Right lobe of liver (tissue), 6 donors: ENCODE results near the gene EBP. TPM values are rescaled to one million over a fixed set of nuclear protein-coding genes. Genes with fewer than 3 reads are reported as not detected.
"Not testable (repeated sequence)": the region's sequence is repeated elsewhere in the genome, so short reads cannot be mapped to it uniquely, and the experiment has no call there.

ENCODE experiments used
- ATAC-seq, 4 donors: fragments of 200-7000 bp; cut with Tn5 transposase; one replicate each; pipeline ENCODE4 v1.9.1; 2020; ENCODE audit warnings: mild to moderate bottlenecking in 4 of 4, moderate library complexity in 4 of 4
- DNase-seq, 3 donors: peaks; one replicate each; pipeline ENCODE4 v3.0.0-alpha.2; 2020
- H3K27ac ChIP-seq, 3 donors: fragments of 200-600 bp; one replicate each; pipeline ENCODE4 v1.8.0; 2022
- H3K27me3 ChIP-seq, 2 donors: fragments of 200-600 bp; one replicate each; pipeline ENCODE4 v1.8.0; 2022
- H3K36me3 ChIP-seq, 4 donors: fragments of 200-600 bp; sonication (generic) in 1 of 4; one replicate each; pipeline versions ENCODE4 v1.5.1 to v1.8.0; 2017 to 2022; ENCODE audit warnings: control low read depth in 1 of 4
- H3K4me1 ChIP-seq, 4 donors: fragments of 200-600 bp; sonication (generic) in 1 of 4; one replicate each; pipeline versions ENCODE4 v1.5.1 to v1.8.0; 2017 to 2022; ENCODE audit warnings: control low read depth in 1 of 4
- H3K4me3 ChIP-seq, 3 donors: fragments of 200-600 bp; one replicate each; pipeline ENCODE4 v1.8.0; 2022
- H3K9me3 ChIP-seq, 4 donors: fragments of 200-600 bp; sonication (generic) in 1 of 4; one replicate each; pipeline versions ENCODE4 v1.5.1 to v1.8.0; 2017 to 2022; ENCODE audit warnings: control low read depth in 1 of 4
- CTCF ChIP-seq, 4 donors: fragments of 200-600 bp in 3 of 4; fragments of 450-650 bp in 1 of 4; IDR thresholded peaks; one replicate each; pipeline versions ENCODE4 v1.5.1 to v1.8.0; 2016 to 2022; ENCODE audit warnings: antibody characterized with exemption in 4 of 4, mild to moderate bottlenecking in 2 of 4
- POLR2A ChIP-seq: fragments of 450-650 bp; IDR thresholded peaks from one replicate; pipeline ENCODE4 v1.6.1; 2017; ENCODE audit warnings: antibody characterized with exemption, mild to moderate bottlenecking
- WGBS: methylation state at CpG from one replicate; pipeline ENCODE4 v1.1.6; 2018; ENCODE audit warnings: low coverage, low lambda C conversion rate; ENCODE audit not compliant: insufficient coverage; ENCODE audit errors: missing lambda C conversion rate; 5-methylcytosine and 5-hydroxymethylcytosine counted together
- intact Hi-C, 2 donors: fragments of 100-400 bp; cut with DNase I; formaldehyde crosslinking; loops; one replicate each; pipeline versions ENCODE4 v1.11.2 to v1.14.1; 2022
- total RNA-seq, 6 experiments: library from RNA; depleted of rRNA in 2 of 6; stranded (reverse); fragments of >200 nt in 2 of 6; fragmentation: NEBNext Ultra II Directional in 3 of 6; extraction: Animal tissue kit (Norgen Biotek cat#: 25700) in 3 of 6; gene quantifications; one replicate each; pipeline versions ENCODE4 v1.1.0 to v1.2.4, GENCODE V29; 2016 to 2023
- donor health status: DM: no; HTN: yes; CAD: no.
- donor health status: DM: no; HTN: no; CAD: no.
- donor health status: DM: no; HTN: no; CAD: no.
- donor health status: DM: no; HTN: yes; CAD: no.
- donor health status: DM: no; HTN: yes; CAD: no.

Gene EBP
- total RNA-seq, 6 experiments from 2014 or later: 150 to 276 (median 225) TPM

DNA sequence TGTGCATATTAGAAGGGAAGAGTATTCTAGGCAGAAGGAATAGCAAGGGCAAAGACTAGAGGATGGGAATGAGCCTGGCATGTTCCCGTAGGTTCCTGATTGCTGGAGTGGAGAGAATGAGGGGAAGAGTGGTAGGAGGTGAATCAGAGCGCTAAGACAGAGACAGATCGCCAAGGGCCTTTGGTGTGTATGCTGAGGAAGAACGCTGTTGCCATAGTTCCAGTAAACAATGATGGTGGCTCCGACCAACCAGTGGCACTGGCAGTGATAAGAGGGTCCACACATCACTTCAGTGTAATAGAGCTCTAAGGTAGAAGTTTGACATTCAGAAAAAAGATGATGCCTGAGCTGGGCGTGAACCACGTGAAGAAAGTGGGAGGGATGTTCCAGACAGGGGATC lies 18.9 kb downstream of the EBP start:
- no peak for DNase-seq
- H3K4me1 ChIP-seq: peaks cover 0 to 4% (median 0%) of the 10 kb centered on the region in 4 donors
- 84% methylated on average over 4 of the region's 7 CpGs for WGBS
- H3K4me3 ChIP-seq: peak overlapping the region in 1 of 3 donors; percentile 69
- H3K27me3 ChIP-seq: no peaks in the 10 kb centered on the region
- H3K9me3 ChIP-seq: no peaks in the 10 kb centered on the region
- peak overlapping the region in 1 of 3 donors; percentile 73 for H3K27ac ChIP-seq
- intact Hi-C loops: no loop called here
- ATAC-seq: no peak
- peaks cover 0 to 5% (median 0%) of the 10 kb centered on the region in 4 donors for H3K36me3 ChIP-seq
- TF ChIP-seq POLR2A (no peak), CTCF (IDR thresholded peaks at IDR 0.05) (no peak)

- Histone ChIP-seq H3K4me1 (peaks cover 0 to 4% (median 0%) of the 10 kb centered on the region in 4 donors), H3K27me3 (no peaks in the 10 kb centered on the region), H3K4me3 (no peak overlapping the region), H3K27ac (no peak overlapping the region), H3K9me3 (no peaks in the 10 kb centered on the region), H3K36me3 (peaks cover 0 to 5% (median 0%) of the 10 kb centered on the region in 4 donors)
- TF ChIP-seq POLR2A: no peak
- TF ChIP-seq CTCF (IDR thresholded peaks at IDR 0.05): no peak
- intact Hi-C loops: no loop called here
- WGBS: 46% methylated on average over 5 of the region's 10 CpGs
- ATAC-seq (no peak), DNase-seq (no peak)
These were observed 19.7 kb downstream of the EBP start for GRCh38 chrX:48541140-48541814.

DNA sequence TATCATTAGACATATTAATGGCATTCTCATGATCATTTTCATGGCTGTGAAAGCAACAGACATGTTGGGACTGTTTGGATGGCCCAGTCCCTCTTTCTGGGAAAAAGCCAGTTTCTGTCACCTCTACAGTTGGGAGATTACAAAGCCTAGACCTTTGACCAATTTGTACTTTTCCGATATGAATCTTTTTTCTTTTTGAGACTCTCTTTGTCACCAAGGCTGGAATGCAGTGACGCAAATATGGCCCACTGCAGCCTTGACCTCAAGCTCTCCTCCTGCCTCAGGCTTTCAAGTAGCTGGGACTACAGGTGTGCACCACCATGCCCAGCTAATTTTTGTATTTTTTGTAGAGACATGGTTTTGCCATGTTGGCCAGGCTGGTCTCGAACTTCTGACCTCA lies 27.3 kb downstream of the EBP start:
- no peak overlapping the region for H3K27ac ChIP-seq
- no peak overlapping the region for H3K4me3 ChIP-seq
- TF ChIP-seq CTCF (IDR thresholded peaks at IDR 0.05): no peak
- TF ChIP-seq POLR2A: no peak
- H3K27me3 ChIP-seq: no peaks in the 10 kb centered on the region
- H3K4me1 ChIP-seq: no peaks in the 10 kb centered on the region
- no peak for DNase-seq
- intact Hi-C loops: no loop called here
- peaks cover 0 to 9% (median 0%) of the 10 kb centered on the region in 4 donors for H3K36me3 ChIP-seq
- ATAC-seq: peak in 1 of 4 donors; percentile 42
- 87% methylated on average over 2 of the region's 3 CpGs for WGBS
- no peaks in the 10 kb centered on the region for H3K9me3 ChIP-seq

- H3K4me3 ChIP-seq, H3K9me3 ChIP-seq, ATAC-seq, intact Hi-C loops, DNase-seq, H3K4me1 ChIP-seq, H3K27ac ChIP-seq, H3K27me3 ChIP-seq: not testable (repeated sequence)
- H3K36me3 ChIP-seq: peaks cover 0 to 13% (median 0%) of the 10 kb centered on the region in 4 donors
- 53% methylated on average over 3 of the region's 9 CpGs for whole genome bisulfite sequencing
These were observed 34.2 kb downstream of the EBP start for GRCh38 chrX:48555731-48556325.

- Histone ChIP-seq H3K9me3 (no peaks in the 10 kb centered on the region), H3K27me3 (no peaks in the 10 kb centered on the region), H3K36me3 (peaks cover 0 to 13% (median 2%) of the 10 kb centered on the region in 4 donors), H3K4me1 (no peaks in the 10 kb centered on the region), H3K27ac (no peak overlapping the region), H3K4me3 (no peak overlapping the region)
- ATAC-seq (peak in 1 of 4 donors; percentile 64), DNase-seq (no peak)
- TF ChIP-seq POLR2A (no peak), CTCF (IDR thresholded peaks at IDR 0.05) (no peak)
- intact Hi-C loops: no loop called here
- 59% methylated on average over 4 of the region's 4 CpGs for WGBS
These were observed 36.7 kb downstream of the EBP start for GRCh38 chrX:48558271-48558670.
